Stimulated activated CD4-positive, alpha-beta T cell treated with anti-CD3 and anti-CD28 coated beads, Interleukin-4, amount 100 ng/mL, for 48 hours (primary cell): Measurements from ENCODE around the gene SEPTIN8.

Experiments used
- DNase-seq, 2 donors: peaks; one replicate each; pipeline ENCODE4 v3.0.0-alpha.2; 2020; ENCODE audit warnings: low read depth in 2 of 2

SEPTIN8 gene

DNA sequence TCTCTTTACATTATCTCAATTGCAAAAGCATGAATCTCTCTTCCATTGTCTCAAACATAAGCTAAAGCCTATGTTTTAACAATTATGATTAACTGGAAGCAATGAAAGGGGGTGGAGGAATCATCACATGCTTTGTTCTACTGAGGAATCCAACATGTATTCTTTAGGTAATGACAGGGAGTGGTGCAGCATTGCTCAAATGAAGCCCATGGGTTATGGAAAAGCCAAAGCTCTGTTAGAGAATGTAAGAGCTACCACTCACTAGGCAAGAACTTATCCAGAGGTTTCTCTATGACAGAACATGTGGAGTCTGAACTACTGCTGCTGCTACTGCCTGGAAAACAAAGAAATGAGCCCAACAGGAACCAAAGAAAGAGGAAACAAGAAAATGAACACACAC, 68.4 kb downstream of the SEPTIN8 start:
- no peak for DNase-seq

DNA sequence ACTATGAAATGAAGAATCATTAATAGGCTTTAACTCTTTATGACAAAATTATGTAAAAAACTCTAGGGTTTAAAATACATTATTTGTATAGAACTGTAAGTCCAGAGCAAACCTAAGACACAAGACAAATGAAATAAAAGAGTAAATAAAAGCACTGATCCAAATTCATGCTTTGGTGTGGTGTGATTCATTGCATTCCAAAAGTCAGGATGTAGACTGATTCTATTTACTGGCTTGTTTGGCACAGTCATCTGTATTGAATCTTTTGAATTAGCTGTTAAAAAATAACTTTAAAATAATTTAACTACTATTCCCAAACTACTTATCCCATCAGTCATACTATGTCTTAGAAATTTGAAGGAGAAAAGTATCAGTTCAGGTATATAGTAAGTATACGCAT, 72.2 kb downstream of the SEPTIN8 start:
- DNase-seq = no peak
